Activated effector memory CD4-positive, alpha-beta T cell treated with anti-CD3 and anti-CD28 coated beads, Interleukin-2, amount 50 U/mL, for 16 hours (primary cell): ENCODE results near the gene COLEC11.
"Not testable (repeated sequence)": the region's sequence is repeated elsewhere in the genome, so short reads cannot be mapped to it uniquely, and the experiment has no call there.

Experiments used
- DNase-seq: peaks from one replicate; pipeline ENCODE4 v3.0.0-alpha.2; 2020

COLEC11 gene

DNA sequence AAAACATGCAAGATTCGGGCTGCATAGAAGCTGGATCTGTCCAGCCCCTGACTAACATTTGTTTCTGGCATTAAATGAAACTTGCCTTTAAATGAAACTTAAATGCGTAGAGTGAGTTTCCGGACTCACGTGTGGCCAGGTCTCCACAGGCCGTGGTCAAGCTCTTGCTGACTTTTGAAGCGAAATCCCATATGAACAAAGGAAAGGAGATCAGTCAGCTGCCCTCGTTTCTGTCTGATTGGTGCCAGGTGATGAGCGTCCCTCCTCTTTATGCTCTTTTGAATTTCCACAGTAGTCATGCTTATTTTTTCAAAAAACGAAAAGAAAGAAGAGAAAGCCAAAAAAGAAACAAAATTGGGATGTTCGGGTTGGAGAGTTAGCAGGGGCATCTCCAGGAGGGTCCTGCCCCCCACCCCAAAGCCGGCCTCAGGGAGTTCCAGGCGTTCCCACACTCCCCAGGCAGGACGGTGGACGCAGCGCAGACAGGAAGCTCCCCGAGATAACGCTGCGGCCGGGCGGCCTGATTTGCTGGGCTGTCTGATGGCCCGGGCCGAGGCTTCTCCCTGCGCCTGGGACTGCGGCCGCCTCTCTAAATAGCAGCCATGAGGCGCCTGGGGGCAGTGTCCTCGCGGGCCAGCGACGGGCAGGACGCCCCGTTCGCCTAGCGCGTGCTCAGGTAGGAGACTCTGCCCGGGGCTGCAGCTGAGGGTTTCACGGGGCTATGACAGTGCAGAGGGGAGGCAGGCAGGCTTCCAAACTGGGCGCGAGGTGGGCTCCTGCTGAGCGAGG, at the start of gene COLEC11:
Gene COLEC11 (plus strand): TSS at position 620 of the 789 bp plus-strand sequence. CDS start 9,229 bp downstream, outside the sequence.
- DNase-seq: peak; percentile 48

DNA sequence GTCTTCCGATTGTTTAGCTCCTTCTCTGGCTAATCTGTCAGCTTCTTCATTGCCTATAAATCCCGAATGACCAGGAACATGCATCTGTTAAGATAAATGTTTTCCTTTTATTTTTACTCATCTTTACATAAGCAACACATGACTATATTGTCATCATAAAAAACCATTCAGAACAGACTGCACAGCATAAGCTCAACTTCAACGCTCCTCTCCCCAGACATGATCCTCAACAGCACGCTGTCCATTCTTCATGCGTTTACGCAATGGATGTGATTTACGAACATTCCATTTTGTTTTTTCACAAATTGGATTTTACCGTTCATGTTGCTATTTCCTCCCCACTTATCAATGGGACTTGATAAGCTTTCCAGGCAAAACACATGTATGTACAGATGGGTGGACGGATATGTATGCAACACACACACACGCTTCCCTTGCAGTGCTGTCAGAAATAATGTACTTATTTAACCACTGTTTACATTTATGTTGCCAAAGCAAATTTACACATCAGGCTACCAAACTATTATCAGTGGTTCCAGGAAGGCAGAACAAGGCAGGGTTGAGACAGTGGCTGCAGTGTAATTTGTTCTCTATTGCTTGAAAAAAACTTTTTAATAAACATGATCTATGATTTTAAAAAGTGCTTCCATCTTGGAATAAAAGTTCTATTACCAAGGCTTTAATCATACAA, 49.0 kb upstream of the COLEC11 start:
- DNase-seq: peak; percentile 14

DNA sequence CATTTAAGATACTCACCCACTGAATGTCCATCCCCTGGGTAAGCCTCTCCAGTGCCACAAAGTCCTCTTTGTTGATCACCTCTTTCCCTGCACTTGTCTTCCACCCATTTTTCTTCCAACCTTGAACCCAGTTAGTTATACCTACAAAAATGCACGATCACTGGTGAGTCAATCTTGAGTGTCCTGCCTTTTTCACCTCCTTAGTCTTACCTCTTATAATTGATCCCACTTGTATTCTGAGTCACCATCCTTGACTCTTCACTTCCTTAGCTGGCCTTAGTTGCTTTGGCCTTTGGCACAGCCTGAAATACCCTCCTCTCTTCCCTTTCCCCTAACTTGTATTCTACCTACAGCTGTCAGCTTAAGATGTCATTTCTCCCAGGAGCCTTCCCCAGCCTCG, 47.0 kb upstream of the COLEC11 start:
- no peak for DNase-seq

DNA sequence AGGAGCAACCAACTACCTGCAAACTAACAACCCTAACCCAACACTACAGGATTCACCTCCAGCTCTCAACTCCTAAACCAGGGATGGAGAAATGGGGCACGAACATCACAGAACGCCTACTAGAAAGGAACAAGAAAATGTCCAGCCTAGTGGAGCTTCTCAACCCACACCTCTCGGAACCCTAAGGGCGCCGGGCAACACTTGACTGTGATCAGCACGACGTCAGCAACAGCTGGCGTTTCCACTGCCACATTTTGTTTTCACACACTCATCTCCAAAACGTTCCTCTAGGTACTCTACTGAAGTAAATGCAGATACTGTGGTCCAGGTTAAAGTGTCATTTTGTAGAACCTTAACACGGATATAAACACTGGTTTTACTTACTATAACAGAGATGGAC, 41.0 kb upstream of the COLEC11 start:
- DNase-seq: no peak

DNA sequence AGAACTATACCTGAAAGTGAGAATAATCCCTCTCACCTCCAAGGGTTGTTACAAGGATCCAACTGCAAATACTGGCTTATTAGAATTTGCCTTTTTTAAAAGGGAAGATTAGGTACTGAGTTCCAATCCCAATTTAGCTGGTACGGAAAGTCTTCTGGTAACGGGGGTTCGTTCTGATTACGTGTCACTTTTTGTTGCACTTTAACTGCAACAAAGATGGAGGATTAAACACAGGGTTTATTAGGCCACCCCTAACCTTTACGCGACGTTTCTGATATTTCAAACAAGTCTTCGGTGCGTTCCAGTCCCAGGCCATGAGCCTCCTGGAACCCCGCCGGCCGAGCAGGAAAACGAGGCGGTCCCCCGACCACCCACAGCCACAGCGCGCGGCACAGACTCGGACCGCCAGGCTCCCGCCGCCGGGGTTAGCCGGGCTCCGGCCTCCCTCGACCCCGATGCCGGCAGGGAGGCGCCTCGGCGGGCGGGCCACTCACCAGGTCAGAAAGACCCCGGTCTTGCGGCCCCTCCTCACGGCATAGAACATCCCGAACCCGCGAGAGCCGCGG, 37.2 kb upstream of the COLEC11 start:
- no peak for DNase-seq

DNA sequence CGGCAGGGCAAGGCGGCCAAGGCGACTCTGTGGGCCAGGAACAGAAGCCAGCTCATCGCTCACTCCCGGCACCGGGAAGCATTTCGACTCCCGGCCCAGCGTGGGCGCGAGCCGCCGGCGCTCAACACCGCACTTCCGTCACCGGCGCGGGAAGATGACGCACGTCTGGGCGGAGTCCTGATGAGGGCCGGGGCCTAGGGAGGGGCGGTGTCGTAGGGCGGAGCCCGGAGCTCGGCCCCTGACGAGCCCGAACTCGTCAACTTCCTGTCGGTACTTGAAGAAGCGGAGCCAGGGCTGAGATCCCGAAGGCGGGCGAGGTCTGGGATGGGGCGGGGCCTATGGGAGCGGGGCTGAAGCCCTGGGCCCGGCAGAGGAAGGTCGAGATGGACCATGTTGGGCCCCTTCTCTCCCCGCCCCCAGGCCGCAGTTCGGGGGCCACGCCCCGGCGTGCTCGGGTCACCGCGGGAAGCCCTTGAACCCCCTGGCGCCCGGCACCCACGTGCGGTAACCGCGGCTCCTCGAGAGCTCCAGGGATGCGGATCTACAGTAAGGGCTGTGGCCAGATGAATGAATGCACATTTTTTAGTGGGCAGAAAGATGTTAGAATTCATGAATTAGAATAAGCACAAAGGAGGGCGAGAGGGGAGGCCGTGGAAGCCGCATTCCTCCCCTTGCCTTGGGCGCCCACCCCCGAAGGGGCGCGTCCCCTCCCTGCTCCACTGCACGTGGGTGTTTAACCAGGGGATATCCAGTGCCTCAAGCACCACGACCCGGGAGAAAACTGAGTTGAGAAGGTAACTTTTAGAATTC, 36.5 kb upstream of the COLEC11 start, which contains the start of gene RNASEH1:
Gene RNASEH1 (minus strand): TSS at position 129 of the 810 bp plus-strand sequence. CDS start 73 bp downstream, at position 56.
- peak; percentile 100 for DNase-seq

DNA sequence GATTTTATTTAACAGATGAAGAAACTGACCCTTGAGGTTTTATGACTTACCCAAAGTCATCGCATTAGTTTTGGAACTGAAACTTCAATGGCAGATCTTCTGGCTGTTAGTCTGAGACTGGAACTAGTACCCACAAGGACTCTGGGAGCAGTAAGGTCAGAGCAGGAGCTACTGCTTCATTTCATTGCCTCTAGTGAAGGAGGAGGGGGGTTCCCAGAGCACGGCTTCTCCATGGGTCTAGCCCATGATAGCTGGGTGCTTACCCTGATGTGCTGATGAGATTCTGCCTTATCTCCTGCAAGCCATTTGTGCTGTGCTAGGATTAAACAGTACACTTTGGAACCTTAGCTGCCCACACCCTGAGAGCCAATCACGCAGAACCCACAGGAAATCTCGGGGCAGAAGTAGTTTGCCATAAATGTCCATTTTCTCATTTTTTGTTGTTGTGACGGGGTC, 31.4 kb upstream of the COLEC11 start:
- no peak for DNase-seq

DNA sequence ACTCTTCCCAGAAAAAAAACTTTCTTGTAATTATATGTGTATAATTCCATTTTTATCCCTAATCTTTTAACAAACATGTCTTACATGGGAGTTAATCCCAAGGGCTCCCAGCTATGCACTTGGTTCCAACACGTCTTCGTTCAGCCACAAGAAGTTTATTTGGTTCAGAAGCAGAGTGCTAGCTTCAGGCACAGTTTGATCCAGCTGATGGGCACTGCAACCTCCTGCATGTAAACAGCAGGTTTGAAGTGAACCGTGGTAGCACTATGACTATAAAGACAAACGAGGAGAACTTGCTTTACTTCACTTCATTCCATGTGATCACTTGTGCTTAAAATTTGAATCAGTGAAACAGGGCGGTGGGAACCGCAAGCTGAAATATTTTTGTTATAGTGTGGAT, 29.8 kb upstream of the COLEC11 start:
- no peak for DNase-seq

DNA sequence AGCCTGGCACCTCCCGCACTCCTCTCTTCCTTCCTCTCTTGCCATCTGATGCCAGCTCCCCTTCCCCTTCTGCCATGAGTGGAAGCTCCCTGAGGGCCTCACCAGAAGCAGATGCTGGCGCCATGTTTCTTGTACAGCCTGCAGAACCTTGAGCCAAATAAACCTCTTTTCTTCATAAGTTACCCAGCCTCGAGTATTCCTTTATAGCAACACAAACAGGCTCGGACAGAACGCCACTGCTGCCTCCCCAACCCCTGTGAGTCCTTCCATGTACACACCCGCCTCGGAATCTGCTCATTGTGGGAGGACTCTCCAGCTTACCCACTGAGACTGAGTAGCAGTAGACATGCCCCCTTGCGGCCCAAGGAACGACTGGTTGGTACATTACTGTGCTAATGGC, 28.1 kb upstream of the COLEC11 start:
- DNase-seq: no peak

DNA sequence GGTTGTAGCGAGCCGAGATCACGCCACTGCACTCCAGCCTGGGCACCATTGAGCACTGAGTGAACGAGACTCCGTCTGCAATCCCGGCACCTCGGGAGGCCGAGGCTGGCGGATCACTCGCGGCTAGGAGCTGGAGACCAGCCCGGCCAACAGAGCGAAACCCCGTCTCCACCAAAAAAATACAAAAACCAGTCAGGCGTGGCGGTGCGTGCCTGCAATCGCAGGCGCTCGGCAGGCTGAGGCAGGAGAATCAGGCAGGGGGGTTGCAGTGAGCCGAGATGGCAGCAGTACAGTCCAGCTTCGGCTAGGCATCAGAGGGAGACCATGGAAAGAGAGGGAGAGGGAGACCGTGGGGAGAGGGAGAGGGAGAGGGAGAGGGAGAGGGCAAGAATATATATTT, 25.3 kb upstream of the COLEC11 start:
- DNase-seq: not testable (repeated sequence)

DNA sequence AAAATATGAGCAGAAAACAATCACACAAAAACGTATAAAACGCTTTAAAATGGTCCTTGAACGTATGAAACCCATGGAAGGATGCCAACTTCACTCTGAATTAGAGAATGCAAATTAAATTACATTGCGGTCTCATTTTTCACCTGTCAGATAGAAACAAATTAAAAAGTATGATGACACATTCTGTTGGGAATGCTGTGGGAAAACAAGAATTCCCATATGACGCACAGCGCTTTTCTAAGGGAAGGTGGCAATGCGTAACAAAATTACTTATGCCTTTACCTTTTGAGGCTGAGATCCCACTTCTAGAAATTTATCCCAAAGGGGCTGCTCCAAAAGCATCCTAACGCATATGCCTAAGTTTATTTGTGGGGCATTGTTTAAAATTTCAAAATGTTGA, 23.6 kb upstream of the COLEC11 start:
- no peak for DNase-seq

DNA sequence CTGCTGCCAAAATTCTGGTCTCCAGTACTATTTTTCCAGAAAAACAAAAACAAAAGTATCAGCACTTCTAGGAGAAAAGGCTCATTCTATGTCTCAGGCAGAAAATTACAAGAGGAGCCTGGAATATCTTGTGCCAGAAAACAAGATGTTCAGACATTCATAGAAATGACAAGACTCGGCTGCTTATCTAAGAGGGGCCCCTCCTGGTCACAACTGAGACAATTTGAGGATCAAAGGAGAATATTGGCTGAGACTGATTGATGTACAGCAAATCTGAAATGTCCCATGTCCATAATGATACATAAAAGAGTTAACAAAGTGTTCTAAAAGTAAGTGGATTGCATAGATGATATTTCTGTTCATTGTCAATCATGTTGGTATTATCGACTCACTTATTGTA, 22.3 kb upstream of the COLEC11 start:
- DNase-seq: no peak

DNA sequence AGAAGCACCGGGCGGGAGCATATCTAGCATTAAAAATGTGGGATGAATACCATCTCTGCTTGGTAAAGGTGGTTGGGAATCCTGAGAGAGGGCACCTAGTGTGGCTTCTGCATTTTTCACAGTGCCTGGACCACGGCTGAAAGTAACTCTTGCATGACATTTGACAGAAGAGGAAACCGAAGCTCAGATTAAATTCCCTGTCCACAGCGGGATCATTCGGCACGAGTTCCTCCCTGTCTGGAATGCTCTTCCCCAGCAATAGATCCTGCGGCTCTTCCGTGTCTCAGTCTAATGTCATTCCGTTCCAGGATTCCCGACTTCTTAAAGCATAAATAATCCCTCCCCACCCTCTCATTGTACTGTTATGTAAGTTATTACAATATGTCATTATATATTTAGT, 20.8 kb upstream of the COLEC11 start:
- no peak for DNase-seq

DNA sequence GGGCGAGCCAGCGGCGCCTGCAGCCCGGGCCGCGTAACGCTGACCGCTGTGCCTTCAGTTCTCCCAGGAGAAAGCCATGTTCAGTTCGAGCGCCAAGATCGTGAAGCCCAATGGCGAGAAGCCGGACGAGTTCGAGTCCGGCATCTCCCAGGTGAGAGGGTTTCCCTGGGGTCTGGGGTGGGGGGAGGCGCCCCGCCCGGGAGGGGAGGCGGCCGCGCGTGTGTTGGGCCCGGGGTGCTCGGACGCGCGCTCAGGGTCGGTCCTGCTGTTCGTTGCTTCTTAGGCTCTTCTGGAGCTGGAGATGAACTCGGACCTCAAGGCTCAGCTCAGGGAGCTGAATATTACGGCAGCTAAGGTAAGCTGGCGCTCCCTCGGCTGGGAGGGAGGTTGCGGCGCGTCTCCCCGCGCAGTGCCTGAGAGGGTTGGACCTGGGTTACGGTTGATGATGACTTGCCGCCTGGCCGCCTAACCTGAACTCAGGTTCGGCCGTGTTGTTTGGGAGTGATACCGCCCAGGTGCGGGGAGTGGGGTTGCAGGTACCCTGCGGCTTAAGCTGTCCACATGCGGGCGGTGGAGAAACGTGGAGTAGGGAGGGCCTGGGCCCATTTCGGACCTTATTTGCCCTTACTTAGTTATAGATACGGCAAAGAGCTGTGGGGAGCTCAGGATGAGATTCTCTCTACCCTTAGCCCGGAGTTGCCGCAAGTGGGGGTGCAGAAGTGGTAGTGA, 19.2 kb upstream of the COLEC11 start:
- DNase-seq: peak; percentile 76

DNA sequence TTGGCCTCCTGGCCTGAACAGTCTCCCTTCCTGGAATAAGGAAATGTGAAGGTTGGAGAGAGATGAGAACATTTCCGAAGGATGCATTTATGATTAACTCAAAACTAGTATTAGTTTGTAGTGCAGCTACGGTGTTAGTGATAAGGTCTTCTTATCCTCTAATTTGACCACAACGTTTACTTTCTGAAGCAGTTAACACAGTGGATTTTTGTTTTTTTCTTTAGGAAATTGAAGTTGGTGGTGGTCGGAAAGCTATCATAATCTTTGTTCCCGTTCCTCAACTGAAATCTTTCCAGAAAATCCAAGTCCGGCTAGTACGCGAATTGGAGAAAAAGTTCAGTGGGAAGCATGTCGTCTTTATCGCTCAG, 18.7 kb upstream of the COLEC11 start:
- not testable (repeated sequence) for DNase-seq

DNA sequence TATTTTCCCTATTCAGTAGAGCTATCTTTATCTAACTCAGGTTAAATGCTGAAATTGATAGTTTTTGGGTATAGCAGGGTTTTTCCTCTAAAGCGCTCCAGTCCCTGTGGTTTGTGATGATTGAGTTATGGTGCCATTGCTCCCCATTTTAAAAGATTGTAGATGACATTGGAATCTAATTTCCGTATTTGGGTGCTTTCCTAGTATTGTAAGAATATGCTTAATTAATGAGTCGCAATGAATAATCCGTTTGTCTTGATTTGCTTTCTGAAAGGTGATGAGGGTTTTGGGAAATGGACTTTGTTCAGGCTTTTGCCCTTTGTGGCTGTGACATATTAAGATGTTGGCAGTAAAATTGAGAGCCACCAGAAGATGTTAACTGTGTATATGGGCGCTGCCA, 15.9 kb upstream of the COLEC11 start:
- no peak for DNase-seq

DNA sequence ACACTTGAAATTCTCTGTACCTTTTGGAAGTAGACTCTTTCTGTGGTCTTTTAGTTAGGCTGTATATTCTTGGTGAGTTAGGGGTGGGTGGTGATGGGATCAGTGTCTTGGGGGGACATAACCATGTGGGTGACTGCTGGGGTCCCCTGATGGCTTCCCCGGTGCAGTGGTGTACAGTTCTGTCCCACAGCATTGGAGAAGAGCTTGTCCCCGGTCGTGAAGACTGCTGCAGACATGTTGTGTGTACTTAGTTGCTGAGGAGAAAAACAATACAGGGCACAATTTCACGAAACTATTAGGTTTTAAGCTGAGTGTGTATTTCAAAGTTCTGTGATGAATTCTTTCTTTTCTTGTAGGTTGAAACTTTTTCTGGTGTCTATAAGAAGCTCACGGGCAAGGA, 14.5 kb upstream of the COLEC11 start:
- DNase-seq: no peak

DNA sequence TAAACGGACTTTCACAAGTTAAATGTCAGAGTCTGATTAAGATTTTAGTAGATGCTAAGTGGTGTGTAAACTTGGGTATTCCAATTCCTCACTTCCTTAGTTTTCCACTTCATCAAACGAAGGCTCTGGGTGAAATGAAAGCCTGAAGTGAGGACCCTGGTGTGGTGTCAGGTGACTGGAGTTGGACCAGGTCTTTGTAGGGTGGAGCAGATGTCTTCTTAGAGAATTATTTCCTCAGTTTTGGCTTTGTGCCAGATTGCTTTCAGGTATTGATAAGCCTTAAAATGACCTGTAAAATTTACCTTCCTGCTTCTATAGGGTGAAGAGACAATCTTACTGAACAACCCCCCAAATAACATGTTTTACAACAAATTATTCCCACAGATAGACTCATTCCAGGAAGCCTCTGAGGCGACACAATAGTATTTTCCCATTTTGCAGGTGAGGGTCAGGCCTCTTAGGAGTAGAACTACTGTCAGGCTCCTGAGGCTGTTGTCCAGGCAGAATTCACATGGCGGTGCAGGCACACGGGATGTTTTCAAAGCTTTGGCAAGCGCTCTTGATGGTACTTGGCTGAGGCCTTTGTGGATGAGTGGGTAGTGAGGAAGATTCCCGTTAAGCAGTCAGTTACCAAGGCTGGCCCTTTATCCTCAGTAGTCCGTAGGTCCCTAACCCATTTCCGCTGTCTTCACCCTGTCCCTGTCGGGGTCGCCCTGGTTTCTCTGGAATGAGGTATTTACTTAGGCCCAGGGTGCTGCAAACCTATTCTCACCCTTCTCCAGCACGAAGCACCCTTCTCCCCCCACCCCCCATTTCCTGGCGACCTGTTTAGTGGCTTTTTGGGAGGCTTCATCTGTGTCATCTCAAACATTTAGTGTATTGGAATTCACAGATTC, 13.3 kb upstream of the COLEC11 start:
- no peak for DNase-seq

DNA sequence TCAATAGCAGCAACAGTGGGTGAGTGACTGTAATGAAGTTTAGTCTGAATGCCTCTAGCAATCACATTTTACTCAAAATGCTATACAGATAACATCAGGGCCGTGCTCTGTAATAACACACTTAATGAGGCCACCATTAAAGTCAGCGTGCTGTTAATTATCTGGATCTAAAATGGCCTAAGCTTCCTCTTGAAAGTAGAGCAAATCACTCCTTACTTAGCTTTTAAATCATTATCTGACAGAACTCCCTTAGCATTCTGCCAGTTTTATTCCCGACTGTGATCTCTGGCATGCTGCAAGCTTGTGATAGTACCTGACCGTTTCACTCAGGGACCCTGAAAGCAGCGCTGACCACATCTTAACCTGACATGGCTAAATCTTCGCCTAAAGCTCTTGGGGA, 10.8 kb upstream of the COLEC11 start:
- no peak for DNase-seq

DNA sequence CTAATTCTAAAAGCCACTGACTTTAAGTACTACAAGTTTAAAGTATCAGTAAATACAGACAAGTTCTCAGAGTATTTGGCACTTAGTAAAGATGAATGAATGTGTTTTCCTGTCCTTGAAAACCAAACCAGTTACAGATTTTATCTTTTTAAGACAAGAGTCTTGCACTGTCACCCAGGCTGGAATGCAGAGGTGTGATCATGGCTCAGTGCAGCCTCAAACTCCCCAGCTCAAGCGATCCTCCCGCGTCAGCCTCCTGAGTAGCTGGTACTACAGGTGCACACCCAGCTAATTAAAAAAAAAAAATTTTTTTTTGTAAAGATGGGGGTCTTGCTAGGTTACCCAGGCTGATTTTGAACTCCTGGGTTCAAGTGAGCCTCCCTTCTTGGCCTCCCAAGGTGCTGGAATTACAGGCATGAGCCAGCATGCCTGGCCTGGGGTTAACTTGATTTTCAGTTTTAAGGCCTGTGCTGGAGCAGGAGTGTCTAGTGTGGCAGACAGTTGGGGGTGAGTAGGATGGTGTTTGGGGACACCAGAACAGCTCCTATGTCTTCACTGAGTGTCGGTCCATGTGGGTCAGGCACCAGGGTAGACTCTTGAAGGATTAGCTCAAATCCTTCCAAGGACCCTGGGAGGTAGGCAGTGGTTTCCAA, 10.2 kb upstream of the COLEC11 start:
- no peak for DNase-seq
